Activated T-helper 1 cell treated with Interleukin-2 at 50 U/mL for 16 hours (primary cell): ENCODE measurements around the gene FDXR.
"Not testable (repeated sequence)": the region's sequence is repeated elsewhere in the genome, so short reads cannot be mapped to it uniquely, and the experiment has no call there.

Experiments
- DNase-seq: peaks from one replicate; pipeline ENCODE4 v3.0.0-alpha.2; 2020; ENCODE audit warnings: low read depth

Gene FDXR

GRCh38 chr17:74871356-74872076, 1.3 kb downstream of the FDXR start:
- DNase-seq = no peak

GRCh38 chr17:74870512-74870911, 2.3 kb downstream of the FDXR start:
- no peak for DNase-seq

- DNase-seq = not testable (repeated sequence)
Observed at GRCh38 chr17:74870028-74870427, 2.8 kb downstream of the FDXR start.

- DNase-seq = no peak
Observed at GRCh38 chr17:74868908-74869255, 3.9 kb downstream of the FDXR start.

GRCh38 chr17:74868251-74868907, 4.4 kb downstream of the FDXR start:
- DNase-seq = no peak

GRCh38 chr17:74866198-74866835, 6.5 kb downstream of the FDXR start:
- no peak for DNase-seq

GRCh38 chr17:74865504-74866197, 7.1 kb downstream of the FDXR start:
- no peak for DNase-seq

GRCh38 chr17:74864866-74865395, 7.9 kb downstream of the FDXR start:
- peak; percentile 51 for DNase-seq

- no peak for DNase-seq
Observed at GRCh38 chr17:74864297-74864865, 8.4 kb downstream of the FDXR start.

GRCh38 chr17:74863420-74864296, 9.1 kb downstream of the FDXR start:
- DNase-seq = no peak

GRCh38 chr17:74862919-74863318, 9.9 kb downstream of the FDXR start:
- DNase-seq = no peak

- peak; percentile 37 for DNase-seq
Observed at GRCh38 chr17:74862108-74862901, 10.5 kb downstream of the FDXR start.

- DNase-seq = no peak
Observed at GRCh38 chr17:74861662-74862107, 11.1 kb downstream of the FDXR start.

- DNase-seq = no peak
Observed at GRCh38 chr17:74860872-74861661, 11.7 kb downstream of the FDXR start.

- DNase-seq = no peak
Observed at GRCh38 chr17:74860229-74860871, 12.4 kb downstream of the FDXR start.

- DNase-seq = peak; percentile 17
Observed at GRCh38 chr17:74859459-74860228, 13.2 kb downstream of the FDXR start, which contains the start of gene GRIN2C. Gene GRIN2C, minus strand, starts transcription at chr17:74859885. Its CDS starts 4,793 bp downstream, at chr17:74855092.

- DNase-seq = no peak
Observed at GRCh38 chr17:74858672-74859458, 13.9 kb downstream of the FDXR start.
